ENCODE data around the gene USP31.
"Not testable (repeated sequence)": the region's sequence is repeated elsewhere in the genome, so short reads cannot be mapped to it uniquely, and the experiment has no call there.

The USP31 gene

GRCh38 chr16:23131931-23132621 lies 17.2 kb downstream of the USP31 start:
- DNase-seq: no peak

GRCh38 chr16:23131436-23131835 lies 17.8 kb downstream of the USP31 start:
- DNase-seq: no peak

- no peak for DNase-seq
These were observed 18.2 kb downstream of the USP31 start for GRCh38 chr16:23131036-23131435.

DNA sequence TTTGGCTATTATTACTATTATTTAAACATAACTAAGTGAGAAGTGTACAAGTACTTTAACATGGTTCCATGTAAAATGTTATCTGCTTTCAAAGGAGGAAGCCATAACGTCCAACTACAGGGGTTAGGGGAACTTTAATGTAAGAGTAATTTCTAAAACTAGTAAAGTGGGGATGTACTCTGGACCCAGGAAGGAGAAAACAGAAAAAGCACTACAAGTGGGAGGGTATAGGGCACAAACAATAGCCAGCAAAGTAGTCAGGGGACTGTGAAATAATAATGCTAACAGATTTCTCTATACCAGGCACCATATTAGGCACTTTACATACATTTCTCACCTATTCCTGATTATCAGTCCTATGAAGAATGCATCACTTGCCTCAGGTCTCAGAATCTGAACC lies 19.6 kb downstream of the USP31 start:
- DNase-seq: no peak

DNA sequence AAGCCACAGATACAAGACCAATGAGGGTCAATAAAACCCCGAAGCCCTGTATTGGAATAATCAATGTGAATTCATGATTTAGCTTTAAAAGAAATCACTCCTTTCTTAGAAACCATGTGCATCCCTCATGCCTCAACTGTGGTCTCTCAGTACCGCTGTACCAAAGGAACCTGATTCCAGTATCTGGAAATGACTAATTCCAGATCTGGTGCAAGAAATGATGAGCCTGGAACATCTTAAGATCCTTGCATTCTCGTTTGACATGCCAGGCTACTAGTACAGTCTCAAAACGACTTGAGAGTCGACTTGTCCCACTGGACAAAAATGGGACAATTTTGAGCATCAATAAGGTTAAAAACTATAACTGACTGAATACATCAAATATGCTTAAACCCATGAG lies 21.2 kb downstream of the USP31 start:
- DNase-seq: no peak

DNA sequence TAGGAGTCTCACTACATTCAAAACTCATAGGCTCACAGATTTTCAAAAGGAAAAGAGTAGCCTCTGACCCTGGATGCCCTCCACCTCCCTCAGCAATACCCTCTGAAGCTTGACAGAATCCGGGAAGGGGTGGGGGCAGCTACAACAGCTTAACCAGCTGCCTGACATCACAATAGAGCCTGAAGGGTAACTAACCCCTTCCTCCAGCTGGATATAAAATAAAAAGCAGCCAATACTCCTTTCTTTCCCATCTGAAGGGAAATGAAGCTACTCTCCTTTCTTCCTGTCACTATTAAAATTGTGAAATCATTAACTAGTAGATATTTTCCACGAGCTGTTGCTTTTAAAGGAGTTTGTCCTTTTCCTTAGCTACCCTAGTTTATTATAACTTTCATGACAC lies 24.0 kb downstream of the USP31 start:
- DNase-seq: no peak

DNA sequence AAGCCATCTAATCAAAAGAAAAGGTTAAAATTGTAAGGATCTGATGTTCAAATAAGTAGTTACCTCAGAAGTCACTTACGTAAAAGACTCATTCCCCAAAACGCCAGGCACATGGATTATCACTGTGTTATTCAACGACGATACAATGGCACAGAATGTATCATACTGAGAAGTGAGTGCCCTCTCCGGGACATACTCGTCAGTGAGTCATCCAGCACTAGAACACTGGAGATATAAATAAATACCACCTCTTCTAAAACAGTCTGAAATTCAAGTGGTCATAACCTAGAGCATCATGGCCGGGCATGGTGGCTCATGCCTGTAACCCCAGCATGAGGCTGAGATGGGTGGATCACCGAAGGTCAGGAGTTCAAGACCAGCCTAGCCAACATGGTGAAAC lies 24.9 kb downstream of the USP31 start:
- DNase-seq: no peak

DNA sequence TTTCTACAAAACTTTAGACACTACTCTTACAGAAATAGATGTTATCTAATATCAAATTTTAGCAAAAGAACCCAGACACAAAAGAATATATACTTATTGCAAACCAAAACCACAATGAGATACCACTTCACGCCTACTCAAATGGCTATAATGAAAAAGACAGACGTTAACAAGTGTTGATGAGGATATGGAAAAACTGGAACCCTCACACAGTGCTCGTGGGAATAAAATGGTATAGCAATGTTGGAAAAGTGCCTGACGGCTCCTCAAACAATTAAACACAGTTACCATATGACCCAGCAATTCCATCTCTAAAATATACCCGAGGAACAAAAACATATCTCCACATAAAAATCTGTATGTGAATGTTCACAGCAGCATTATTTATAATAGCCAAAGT lies 27.1 kb downstream of the USP31 start:
- DNase-seq: no peak

DNA sequence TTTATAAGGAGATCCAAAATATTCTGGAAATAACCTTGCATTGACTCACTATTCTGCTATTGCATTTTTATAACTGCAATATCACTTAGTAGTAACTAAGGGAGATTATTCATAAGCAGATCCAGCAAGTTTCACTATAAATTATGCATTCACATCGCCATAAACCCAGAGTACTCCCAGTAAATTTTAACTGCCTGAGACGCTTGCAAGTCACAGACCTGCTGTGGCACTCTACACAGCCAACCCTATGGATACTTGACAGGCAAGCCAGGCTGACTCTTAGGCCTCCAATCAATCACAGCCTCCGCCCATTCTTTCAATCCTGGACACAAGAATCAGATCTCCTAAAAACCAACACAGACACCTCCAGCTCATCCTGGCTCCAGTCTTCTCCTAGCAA lies 28.2 kb downstream of the USP31 start:
- DNase-seq: no peak

DNA sequence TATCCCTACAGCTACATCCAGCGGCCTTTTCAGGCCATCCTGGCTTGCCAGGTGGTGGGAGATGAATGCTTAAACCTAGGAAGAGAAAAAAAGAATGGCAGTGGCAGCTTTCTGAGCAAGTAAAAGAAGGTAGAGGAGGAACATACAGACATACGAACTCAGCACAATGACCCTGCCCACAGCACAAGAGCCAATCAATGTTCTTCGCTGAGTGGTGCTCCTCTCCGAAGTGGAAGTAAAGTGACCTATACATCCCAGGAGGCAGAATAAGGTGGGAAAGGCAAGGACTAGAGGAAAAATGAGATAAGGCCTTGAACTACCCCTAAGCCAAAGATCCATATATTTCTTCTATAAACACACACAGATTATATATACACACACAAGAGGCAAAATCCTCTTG lies 28.7 kb downstream of the USP31 start:
- DNase-seq: no peak

- DNase-seq: no peak
These were observed 29.7 kb downstream of the USP31 start for GRCh38 chr16:23119570-23119969.

- no peak for DNase-seq
These were observed 34.9 kb downstream of the USP31 start for GRCh38 chr16:23114131-23114904.

DNA sequence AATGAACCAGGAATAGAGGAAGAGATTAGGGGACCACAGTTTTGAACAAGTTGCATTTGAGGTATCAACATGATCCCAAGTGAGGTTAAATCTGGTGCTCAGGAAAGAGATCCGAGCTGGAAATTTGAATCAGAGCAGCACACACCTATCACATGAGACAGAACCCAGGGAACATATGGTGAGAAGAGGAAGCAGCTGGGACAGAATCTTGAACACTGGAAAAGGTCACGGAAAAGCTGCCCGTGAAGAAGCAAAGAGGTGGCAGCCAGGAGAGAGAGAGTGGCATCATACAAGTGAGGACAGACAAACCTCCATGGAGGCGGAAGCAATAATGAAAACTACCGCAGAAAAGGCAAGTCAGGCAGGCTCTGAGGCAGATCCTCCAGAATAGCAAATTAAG lies 36.1 kb downstream of the USP31 start:
- no peak for DNase-seq

DNA sequence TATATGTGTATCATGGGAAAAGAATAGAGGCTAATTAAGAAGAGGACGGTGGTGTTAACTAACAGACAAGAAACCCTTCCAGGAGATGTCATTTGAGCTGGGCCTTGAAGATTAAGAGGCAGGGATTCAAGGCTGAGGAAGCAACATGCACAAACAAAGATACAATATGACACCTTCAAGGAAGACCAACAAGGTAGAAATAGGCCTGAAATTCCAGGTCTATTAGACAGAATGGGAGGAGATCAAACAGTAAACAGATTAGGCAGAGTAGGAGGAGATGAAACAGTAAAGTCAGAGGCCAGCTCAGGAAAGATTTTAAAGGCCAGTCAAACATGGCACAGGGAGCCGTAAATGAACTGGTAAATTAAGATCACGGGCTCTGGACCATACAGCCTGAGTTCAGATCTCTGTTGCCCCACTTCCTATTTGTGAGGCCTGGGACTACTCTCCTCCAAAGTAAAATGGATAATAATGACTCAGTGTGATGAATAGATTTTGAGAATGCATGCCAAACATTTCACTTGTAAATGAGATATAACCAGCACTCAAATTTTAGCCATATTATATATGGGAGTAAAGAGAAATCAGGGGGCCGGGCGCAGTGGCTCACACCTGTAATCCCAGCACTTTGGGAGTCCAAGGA lies 38.9 kb downstream of the USP31 start:
- no peak for DNase-seq

DNA sequence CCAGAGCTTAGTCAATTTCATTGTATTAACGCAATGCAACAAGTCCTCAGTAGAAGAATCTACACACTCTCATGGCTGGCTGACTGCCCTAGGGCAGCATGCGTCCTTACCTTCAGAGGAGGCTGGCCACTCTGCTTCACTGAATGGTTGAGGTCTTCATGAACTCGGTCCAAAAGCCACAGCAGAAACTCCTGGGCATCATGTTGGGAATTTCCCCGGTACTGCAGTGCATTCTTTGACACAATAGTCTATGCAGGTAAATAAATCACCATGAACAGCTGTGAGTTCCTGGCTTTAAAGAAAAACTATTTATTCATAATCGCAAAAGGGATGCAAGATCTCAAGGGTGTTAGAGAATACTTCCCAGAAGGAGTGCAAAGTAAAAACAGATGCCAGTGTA lies 41.3 kb downstream of the USP31 start:
- no peak for DNase-seq

- no peak for DNase-seq
These were observed 42.1 kb downstream of the USP31 start for GRCh38 chr16:23107117-23107516.

GRCh38 chr16:23105309-23105708 lies 43.9 kb downstream of the USP31 start:
- DNase-seq: no peak

GRCh38 chr16:23104032-23104955 lies 45.0 kb downstream of the USP31 start:
- no peak for DNase-seq

GRCh38 chr16:23103603-23104002 lies 45.6 kb downstream of the USP31 start:
- no peak for DNase-seq

DNA sequence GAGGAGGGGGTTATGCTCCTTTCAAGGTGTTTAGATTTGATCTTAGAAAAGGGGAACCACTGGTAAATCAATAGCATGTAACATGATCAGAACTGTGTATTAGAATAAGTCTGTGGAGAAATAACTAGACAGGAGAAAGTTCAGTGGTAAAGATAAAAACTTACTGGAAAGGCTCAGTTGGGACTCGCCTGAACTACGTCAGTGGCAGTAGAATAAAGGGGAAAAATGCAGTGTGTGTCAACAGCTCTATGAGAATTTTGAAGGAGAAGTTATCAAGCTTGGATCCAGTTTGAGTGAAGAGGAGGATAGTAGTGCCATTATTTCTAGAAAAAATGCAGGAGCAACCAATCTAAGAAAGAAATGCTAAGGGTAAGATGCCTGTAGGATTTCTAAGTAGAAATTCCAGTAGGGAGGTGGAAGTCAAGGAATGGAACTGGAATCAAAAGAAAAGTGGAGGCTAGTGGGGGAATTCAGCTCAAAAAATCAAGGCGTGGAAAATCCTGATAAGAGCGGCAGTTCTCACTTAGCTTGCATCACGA lies 48.2 kb downstream of the USP31 start:
- no peak for DNase-seq

DNA sequence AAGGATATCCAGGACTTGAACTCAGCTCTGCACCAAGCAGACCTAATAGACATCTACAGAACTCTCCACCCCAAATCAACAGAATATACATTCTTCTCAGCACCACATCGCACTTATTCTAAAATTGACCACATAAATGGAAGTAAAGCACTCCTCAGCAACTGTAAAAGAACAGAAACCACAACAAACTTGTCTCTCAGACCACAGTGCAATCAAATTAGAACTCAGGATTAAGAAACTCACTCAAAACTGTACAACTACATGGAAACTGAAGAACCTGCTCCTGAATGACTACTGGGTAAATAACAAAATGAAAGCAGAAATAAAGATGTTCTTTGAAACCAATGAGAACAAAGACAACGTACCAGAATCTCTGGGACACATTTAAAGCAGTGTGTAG lies 52.8 kb downstream of the USP31 start:
- DNase-seq: not testable (repeated sequence)

DNA sequence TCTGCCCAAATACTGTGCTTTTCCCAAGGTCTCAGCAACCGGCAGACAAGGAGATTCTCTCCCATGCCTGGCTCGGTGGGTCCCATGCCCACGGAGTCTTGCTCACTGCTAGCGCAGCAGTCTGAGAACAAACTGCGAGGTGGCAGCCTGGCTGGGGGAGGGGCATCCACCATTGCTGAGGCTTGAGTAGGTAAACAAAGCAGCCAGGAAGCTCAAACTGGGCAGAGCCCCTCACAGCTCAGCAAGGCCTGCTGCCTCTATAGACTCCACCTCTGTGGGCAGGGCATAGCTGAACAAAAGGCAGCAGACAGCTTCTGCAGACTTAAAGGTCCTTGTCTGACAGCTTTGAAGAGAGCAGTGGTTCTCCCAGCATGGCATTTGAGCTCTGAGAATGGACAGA lies 55.1 kb downstream of the USP31 start:
- not testable (repeated sequence) for DNase-seq

- no peak for DNase-seq
These were observed 56.5 kb downstream of the USP31 start for GRCh38 chr16:23092801-23093117.
